Chondrocyte (in vitro differentiated cells): Measurements from ENCODE around the gene USP25. TPM values are rescaled to one million over a fixed set of nuclear protein-coding genes. Genes with fewer than 3 reads are reported as not detected.

Source experiments
- DNase-seq: peaks from one replicate; pipeline ENCODE4 v3.0.0; 2021; ENCODE audit warnings: mixed read lengths, low spot score
- H3K27ac Mint-ChIP-seq: one replicate; pipeline ENCODE4 v1.8.0; 2021; ENCODE audit warnings: mild to moderate bottlenecking, moderate library complexity, mixed read lengths; ENCODE audit not compliant: unreplicated experiment
- H3K27me3 Mint-ChIP-seq: 2 replicates; pipeline ENCODE4 v1.8.0; 2021; ENCODE audit warnings: low read depth, mixed read lengths
- H3K36me3 Mint-ChIP-seq: 2 replicates; pipeline ENCODE4 v1.8.0; 2021; ENCODE audit warnings: low read depth, mixed read lengths
- H3K4me1 Mint-ChIP-seq: 2 replicates; pipeline ENCODE4 v1.8.0; 2021; ENCODE audit warnings: low read depth, mild to moderate bottlenecking, mixed read lengths
- H3K4me3 Mint-ChIP-seq: one replicate; pipeline ENCODE4 v1.8.0; 2021; ENCODE audit warnings: mild to moderate bottlenecking, moderate library complexity, mixed read lengths; ENCODE audit not compliant: unreplicated experiment
- H3K9me3 Mint-ChIP-seq: 2 replicates; pipeline ENCODE4 v1.8.0; 2021; ENCODE audit warnings: low read depth, mixed read lengths
- total RNA-seq: library from RNA; stranded (reverse); gene quantifications from 3 replicates; pipeline ENCODE4 v1.2.1, GENCODE V29; 2021
- TF ChIP-seq, protein P1 (sequence below): fragments of 200-600 bp; sonication (generic); IDR thresholded peaks from 2 replicates; pipeline ENCODE4 v1.5.0; 2021; ENCODE audit warnings: antibody characterized with exemption, mild to moderate bottlenecking, moderate library complexity

USP25 gene
- total RNA-seq, 1 donor from 2014 or later, result 58.9 TPM

DNA sequence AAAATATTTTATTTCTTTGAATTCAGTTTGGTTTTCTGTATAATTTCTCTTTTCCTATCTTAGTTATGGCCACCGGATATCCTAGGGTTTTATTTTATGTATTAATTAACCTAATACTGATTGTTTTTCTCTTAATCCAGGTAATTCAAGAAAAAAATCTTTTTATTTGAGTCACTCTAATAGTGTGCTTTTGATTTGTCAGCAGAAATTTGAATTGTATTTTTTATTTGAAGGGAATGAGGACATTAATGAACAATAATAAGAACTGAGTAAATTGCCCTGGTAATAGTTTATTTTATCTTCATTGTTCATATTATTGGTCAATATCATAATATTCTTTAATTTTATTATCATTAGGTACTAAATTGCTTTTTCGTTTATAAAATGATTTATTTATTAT is 120.1 kb downstream of the USP25 start:
- Mint-ChIP-seq H3K27me3 (no peaks in the 10 kb centered on the region), H3K36me3 (peaks cover 6% of the 10 kb centered on the region), H3K9me3 (no peaks in the 10 kb centered on the region), H3K27ac (no peak overlapping the region), H3K4me1 (peaks cover 26% of the 10 kb centered on the region), H3K4me3 (no peak overlapping the region)
- no peak for DNase-seq
- TF ChIP-seq, protein P1, sequence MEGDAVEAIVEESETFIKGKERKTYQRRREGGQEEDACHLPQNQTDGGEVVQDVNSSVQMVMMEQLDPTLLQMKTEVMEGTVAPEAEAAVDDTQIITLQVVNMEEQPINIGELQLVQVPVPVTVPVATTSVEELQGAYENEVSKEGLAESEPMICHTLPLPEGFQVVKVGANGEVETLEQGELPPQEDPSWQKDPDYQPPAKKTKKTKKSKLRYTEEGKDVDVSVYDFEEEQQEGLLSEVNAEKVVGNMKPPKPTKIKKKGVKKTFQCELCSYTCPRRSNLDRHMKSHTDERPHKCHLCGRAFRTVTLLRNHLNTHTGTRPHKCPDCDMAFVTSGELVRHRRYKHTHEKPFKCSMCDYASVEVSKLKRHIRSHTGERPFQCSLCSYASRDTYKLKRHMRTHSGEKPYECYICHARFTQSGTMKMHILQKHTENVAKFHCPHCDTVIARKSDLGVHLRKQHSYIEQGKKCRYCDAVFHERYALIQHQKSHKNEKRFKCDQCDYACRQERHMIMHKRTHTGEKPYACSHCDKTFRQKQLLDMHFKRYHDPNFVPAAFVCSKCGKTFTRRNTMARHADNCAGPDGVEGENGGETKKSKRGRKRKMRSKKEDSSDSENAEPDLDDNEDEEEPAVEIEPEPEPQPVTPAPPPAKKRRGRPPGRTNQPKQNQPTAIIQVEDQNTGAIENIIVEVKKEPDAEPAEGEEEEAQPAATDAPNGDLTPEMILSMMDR, result no peak

DNA sequence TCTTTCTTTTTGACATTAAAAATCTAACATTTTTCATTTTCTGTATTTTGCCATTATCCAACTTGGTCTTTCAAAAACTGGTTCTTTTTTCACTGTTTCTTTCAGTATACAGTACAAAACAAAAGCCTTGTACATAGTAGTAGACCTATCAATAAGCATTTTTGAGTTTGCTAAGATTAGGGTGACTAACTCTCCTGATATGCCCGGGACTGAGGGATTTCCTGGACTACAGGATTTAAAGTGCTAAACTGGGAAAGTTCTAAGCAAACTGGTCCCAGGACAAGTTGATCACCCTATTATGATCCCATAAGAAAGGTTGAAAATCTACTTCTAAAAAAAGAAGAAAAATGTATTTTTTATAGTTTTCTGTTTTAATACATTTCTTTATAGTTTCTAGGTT is 120.9 kb downstream of the USP25 start:
- Mint-ChIP-seq H3K27ac (no peak overlapping the region), H3K9me3 (no peaks in the 10 kb centered on the region), H3K4me1 (peaks cover 26% of the 10 kb centered on the region), H3K36me3 (peaks cover 8% of the 10 kb centered on the region), H3K4me3 (no peak overlapping the region), H3K27me3 (no peaks in the 10 kb centered on the region)
- TF ChIP-seq, protein P1, result no peak
- DNase-seq, result no peak

GRCh38 chr21:15852146-15852545 is 122.4 kb downstream of the USP25 start:
- H3K27me3 Mint-ChIP-seq, result no peaks in the 10 kb centered on the region
- TF ChIP-seq, protein P1, result no peak
- H3K36me3 Mint-ChIP-seq, result peaks cover 10% of the 10 kb centered on the region
- no peak overlapping the region for H3K27ac Mint-ChIP-seq
- peaks cover 26% of the 10 kb centered on the region for H3K4me1 Mint-ChIP-seq
- H3K9me3 Mint-ChIP-seq, result no peaks in the 10 kb centered on the region
- DNase-seq, result no peak
- H3K4me3 Mint-ChIP-seq, result no peak overlapping the region

- Mint-ChIP-seq H3K9me3 (no peaks in the 10 kb centered on the region), H3K36me3 (peaks cover 10% of the 10 kb centered on the region), H3K27ac (no peak overlapping the region), H3K4me3 (no peak overlapping the region), H3K4me1 (peaks cover 30% of the 10 kb centered on the region), H3K27me3 (no peaks in the 10 kb centered on the region)
- no peak for DNase-seq
- TF ChIP-seq, protein P1, result no peak
Observed at GRCh38 chr21:15853126-15853525, 123.3 kb downstream of the USP25 start.

DNA sequence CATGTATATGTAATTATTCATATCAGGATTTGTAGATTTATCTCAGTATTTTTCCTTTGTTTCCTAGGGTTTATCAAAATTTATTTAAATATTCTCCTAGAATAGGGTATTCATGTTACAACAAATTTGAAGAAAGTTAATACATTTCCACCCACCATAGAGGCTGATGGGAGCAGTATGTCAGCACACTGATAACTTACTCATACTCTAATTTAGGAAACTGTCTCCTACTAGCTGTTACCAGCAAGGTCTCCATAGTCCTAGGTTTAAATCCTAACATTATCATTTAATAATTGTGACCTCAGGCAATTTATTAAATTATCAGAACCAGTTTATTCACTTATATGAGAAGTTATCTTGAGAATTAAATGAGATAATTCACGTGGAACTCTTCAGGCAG is 127.0 kb downstream of the USP25 start:
- DNase-seq, result no peak
- H3K27ac Mint-ChIP-seq, result no peak overlapping the region
- H3K4me1 Mint-ChIP-seq, result peaks cover 28% of the 10 kb centered on the region
- TF ChIP-seq, protein P1, result no peak
- H3K9me3 Mint-ChIP-seq, result no peaks in the 10 kb centered on the region
- H3K36me3 Mint-ChIP-seq, result peaks cover 10% of the 10 kb centered on the region
- H3K4me3 Mint-ChIP-seq, result no peak overlapping the region
- no peaks in the 10 kb centered on the region for H3K27me3 Mint-ChIP-seq
